ENCODE results near the gene PGAP6.

DNA sequence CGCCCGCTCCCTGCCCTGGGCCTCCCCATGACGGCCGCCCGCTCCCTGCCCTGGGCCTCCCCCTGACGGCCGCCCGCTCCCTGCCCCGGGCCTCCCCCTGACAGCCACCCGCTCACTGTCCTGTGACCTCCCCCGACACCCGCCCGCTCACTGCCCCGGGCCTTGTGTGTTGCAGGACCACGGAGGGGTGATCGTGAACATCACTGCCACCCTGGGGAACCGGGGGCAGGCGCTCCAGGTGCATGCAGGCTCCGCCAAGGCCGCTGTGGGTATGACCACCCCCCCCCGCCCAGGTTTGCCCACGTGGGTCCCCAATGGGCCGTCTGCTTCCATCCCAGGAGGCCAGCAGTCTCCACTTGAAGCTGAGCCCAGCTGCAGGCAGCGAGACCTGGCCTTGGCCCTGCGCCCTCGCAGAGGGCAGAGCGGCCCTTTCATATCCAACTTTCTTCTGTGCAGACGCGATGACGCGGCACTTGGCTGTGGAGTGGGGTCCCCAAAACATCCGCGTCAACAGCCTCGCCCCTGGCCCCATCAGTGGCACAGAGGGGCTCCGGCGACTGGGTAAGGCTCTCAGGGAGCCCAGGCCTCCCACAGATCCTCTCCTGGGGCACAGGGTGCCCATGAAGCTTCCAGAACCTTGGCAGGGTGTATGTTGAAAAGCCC, 28.9 kb upstream of the PGAP6 start:
- TF ChIP-seq, protein P1, sequence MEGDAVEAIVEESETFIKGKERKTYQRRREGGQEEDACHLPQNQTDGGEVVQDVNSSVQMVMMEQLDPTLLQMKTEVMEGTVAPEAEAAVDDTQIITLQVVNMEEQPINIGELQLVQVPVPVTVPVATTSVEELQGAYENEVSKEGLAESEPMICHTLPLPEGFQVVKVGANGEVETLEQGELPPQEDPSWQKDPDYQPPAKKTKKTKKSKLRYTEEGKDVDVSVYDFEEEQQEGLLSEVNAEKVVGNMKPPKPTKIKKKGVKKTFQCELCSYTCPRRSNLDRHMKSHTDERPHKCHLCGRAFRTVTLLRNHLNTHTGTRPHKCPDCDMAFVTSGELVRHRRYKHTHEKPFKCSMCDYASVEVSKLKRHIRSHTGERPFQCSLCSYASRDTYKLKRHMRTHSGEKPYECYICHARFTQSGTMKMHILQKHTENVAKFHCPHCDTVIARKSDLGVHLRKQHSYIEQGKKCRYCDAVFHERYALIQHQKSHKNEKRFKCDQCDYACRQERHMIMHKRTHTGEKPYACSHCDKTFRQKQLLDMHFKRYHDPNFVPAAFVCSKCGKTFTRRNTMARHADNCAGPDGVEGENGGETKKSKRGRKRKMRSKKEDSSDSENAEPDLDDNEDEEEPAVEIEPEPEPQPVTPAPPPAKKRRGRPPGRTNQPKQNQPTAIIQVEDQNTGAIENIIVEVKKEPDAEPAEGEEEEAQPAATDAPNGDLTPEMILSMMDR (IDR thresholded peaks at IDR 0.05; ENCODE audit: borderline replicate concordance, extremely low read depth, low read length, poor library complexity, severe bottlenecking): no peak
- TF ChIP-seq EZH2 (IDR thresholded peaks at IDR 0.05; ENCODE audit: borderline replicate concordance, low read depth, low read length, severe bottlenecking): no peak

Measured in DND-41 (cell line).